Right lobe of liver (tissue), 6 donors: ENCODE measurements around the gene CDC42BPA. TPM values are rescaled to one million over a fixed set of nuclear protein-coding genes. Genes with fewer than 3 reads are reported as not detected.

Source experiments
- ATAC-seq, 4 donors: fragments of 200-7000 bp; cut with Tn5 transposase; one replicate each; pipeline ENCODE4 v1.9.1; 2020; ENCODE audit warnings: mild to moderate bottlenecking in 4 of 4, moderate library complexity in 4 of 4
- DNase-seq, 3 donors: peaks; one replicate each; pipeline ENCODE4 v3.0.0-alpha.2; 2020
- H3K27ac ChIP-seq, 3 donors: fragments of 200-600 bp; one replicate each; pipeline ENCODE4 v1.8.0; 2022
- H3K27me3 ChIP-seq, 2 donors: fragments of 200-600 bp; one replicate each; pipeline ENCODE4 v1.8.0; 2022
- H3K36me3 ChIP-seq, 4 donors: fragments of 200-600 bp; sonication (generic) in 1 of 4; one replicate each; pipeline versions ENCODE4 v1.5.1 to v1.8.0; 2017 to 2022; ENCODE audit warnings: control low read depth in 1 of 4
- H3K4me1 ChIP-seq, 4 donors: fragments of 200-600 bp; sonication (generic) in 1 of 4; one replicate each; pipeline versions ENCODE4 v1.5.1 to v1.8.0; 2017 to 2022; ENCODE audit warnings: control low read depth in 1 of 4
- H3K4me3 ChIP-seq, 3 donors: fragments of 200-600 bp; one replicate each; pipeline ENCODE4 v1.8.0; 2022
- H3K9me3 ChIP-seq, 4 donors: fragments of 200-600 bp; sonication (generic) in 1 of 4; one replicate each; pipeline versions ENCODE4 v1.5.1 to v1.8.0; 2017 to 2022; ENCODE audit warnings: control low read depth in 1 of 4
- POLR2A ChIP-seq: fragments of 450-650 bp; IDR thresholded peaks from one replicate; pipeline ENCODE4 v1.6.1; 2017; ENCODE audit warnings: antibody characterized with exemption, mild to moderate bottlenecking
- WGBS: methylation state at CpG from one replicate; pipeline ENCODE4 v1.1.6; 2018; ENCODE audit warnings: low coverage, low lambda C conversion rate; ENCODE audit not compliant: insufficient coverage; ENCODE audit errors: missing lambda C conversion rate; 5-methylcytosine and 5-hydroxymethylcytosine counted together
- intact Hi-C, 2 donors: fragments of 100-400 bp; cut with DNase I; formaldehyde crosslinking; loops; one replicate each; pipeline versions ENCODE4 v1.11.2 to v1.14.1; 2022
- total RNA-seq, 6 experiments: library from RNA; depleted of rRNA in 2 of 6; stranded (reverse); fragments of >200 nt in 2 of 6; fragmentation: NEBNext Ultra II Directional in 3 of 6; extraction: Animal tissue kit (Norgen Biotek cat#: 25700) in 3 of 6; gene quantifications; one replicate each; pipeline versions ENCODE4 v1.1.0 to v1.2.4, GENCODE V29; 2016 to 2023
- TF ChIP-seq, protein P1 (sequence below), 4 donors: fragments of 200-600 bp in 3 of 4; fragments of 450-650 bp in 1 of 4; IDR thresholded peaks; one replicate each; pipeline versions ENCODE4 v1.5.1 to v1.8.0; 2016 to 2022; ENCODE audit warnings: antibody characterized with exemption in 4 of 4, mild to moderate bottlenecking in 2 of 4
- donor health status: DM: no; HTN: yes; CAD: no.
- donor health status: DM: no; HTN: no; CAD: no.
- donor health status: DM: no; HTN: no; CAD: no.
- donor health status: DM: no; HTN: yes; CAD: no.
- donor health status: DM: no; HTN: yes; CAD: no.

Gene CDC42BPA
- total RNA-seq, 6 experiments from 2014 or later, result 11.4 to 35.0 (median 22.2) TPM

DNA sequence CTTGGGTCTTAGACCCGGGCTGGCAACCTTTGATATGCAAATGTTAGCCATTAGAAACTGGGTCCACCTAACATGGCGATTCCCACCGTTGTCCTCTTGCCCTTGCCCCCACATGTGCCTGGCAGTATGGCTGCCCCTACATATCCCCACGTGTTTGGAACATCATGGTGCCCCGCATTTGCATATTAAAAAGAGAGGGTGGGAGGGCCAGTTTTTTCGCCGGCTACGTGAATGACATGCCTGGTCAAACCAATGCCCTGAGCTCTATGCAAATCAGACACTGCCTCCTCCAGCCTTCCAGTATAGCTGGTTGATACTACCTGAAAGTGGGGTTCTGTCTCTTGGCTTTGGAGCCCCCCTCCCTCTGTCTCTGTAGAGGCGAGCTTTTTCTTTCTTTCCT, 133.0 kb downstream of the CDC42BPA start:
- Histone ChIP-seq H3K27ac (no peak overlapping the region), H3K9me3 (no peaks in the 10 kb centered on the region), H3K36me3 (no peaks in the 10 kb centered on the region), H3K27me3 (no peaks in the 10 kb centered on the region), H3K4me1 (no peaks in the 10 kb centered on the region), H3K4me3 (no peak overlapping the region)
- WGBS, result 74% methylated on average over 7 of the region's 9 CpGs
- TF ChIP-seq, protein P1, sequence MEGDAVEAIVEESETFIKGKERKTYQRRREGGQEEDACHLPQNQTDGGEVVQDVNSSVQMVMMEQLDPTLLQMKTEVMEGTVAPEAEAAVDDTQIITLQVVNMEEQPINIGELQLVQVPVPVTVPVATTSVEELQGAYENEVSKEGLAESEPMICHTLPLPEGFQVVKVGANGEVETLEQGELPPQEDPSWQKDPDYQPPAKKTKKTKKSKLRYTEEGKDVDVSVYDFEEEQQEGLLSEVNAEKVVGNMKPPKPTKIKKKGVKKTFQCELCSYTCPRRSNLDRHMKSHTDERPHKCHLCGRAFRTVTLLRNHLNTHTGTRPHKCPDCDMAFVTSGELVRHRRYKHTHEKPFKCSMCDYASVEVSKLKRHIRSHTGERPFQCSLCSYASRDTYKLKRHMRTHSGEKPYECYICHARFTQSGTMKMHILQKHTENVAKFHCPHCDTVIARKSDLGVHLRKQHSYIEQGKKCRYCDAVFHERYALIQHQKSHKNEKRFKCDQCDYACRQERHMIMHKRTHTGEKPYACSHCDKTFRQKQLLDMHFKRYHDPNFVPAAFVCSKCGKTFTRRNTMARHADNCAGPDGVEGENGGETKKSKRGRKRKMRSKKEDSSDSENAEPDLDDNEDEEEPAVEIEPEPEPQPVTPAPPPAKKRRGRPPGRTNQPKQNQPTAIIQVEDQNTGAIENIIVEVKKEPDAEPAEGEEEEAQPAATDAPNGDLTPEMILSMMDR (IDR thresholded peaks at IDR 0.05), result no peak
- no peak for TF ChIP-seq POLR2A
- no peak for DNase-seq
- intact Hi-C loops, result no loop called here
- no peak for ATAC-seq

DNA sequence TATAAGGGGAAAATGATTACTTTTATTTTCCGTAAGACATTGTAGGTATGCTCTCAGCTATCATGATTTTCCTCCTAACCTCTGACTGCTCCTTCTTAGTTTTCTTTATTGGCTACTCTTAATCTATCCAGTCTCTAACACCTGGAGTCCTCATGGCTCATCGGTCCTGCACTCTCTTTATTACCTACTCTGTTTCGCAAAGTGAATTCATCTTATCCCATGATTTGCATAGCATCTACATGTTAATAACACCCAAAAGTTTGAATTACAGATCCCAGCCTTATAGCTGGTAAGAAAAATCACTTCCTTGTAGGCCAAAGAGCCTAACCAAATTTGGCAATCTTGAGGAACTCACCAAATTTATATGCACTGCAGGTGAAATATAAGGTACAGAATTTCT, 136.3 kb downstream of the CDC42BPA start:
- Histone ChIP-seq H3K4me3 (no peak overlapping the region), H3K36me3 (no peaks in the 10 kb centered on the region), H3K27ac (no peak overlapping the region), H3K4me1 (no peaks in the 10 kb centered on the region), H3K27me3 (no peaks in the 10 kb centered on the region), H3K9me3 (no peaks in the 10 kb centered on the region)
- intact Hi-C loops, result no loop called here
- TF ChIP-seq, protein P1 (IDR thresholded peaks at IDR 0.05), result no peak
- TF ChIP-seq POLR2A, result no peak
- ATAC-seq (no peak), DNase-seq (no peak)
- 100% methylated on average over 3 of the region's 3 CpGs for WGBS

DNA sequence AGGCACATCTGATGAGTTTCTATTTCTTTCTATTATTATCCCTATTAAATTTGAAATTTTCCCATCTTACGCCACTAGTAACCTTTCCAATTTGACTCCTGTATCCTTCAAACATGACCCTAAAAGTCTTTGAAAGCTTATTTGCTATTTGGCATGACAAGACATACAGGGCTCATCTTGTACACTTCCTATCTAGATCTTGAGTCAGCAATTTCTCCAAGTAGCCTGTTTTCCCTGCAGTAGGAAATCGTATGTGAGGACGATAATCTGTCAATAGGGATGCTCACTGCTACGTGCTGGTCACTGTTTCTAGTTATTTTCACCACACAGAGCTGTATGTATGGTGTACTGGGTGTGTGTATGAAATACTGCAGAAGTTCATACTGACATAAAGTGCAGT, 142.7 kb downstream of the CDC42BPA start:
- no peak for TF ChIP-seq POLR2A
- TF ChIP-seq, protein P1 (IDR thresholded peaks at IDR 0.05), result no peak
- ATAC-seq (no peak), DNase-seq (no peak)
- WGBS, result 81% methylated on average over 4 of the region's 4 CpGs
- Histone ChIP-seq H3K27me3 (no peaks in the 10 kb centered on the region), H3K4me3 (no peak overlapping the region), H3K9me3 (no peaks in the 10 kb centered on the region), H3K27ac (no peak overlapping the region), H3K36me3 (no peaks in the 10 kb centered on the region), H3K4me1 (no peaks in the 10 kb centered on the region)
- intact Hi-C loops, result no loop called here

DNA sequence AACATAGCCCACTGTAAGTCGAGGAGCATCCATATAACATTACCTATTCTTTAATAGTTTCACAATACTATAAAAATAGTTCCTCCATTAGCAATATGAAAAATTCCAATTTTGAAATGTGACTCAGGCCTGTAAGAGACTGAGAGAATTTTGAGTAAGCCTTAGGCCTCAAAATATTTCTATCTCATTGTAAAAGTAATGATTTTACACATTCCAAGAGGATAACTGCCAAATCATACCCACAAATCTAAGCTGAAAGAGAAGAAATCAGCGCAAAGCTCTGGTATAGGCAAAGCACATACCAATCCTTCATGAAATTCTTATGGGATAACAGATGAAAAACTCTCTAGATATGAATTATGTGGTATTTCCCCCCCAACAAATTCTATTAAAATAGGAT, 144.1 kb downstream of the CDC42BPA start:
- Histone ChIP-seq H3K4me1 (no peaks in the 10 kb centered on the region), H3K27me3 (no peaks in the 10 kb centered on the region), H3K4me3 (no peak overlapping the region), H3K27ac (no peak overlapping the region), H3K36me3 (no peaks in the 10 kb centered on the region), H3K9me3 (no peaks in the 10 kb centered on the region)
- TF ChIP-seq, protein P1 (IDR thresholded peaks at IDR 0.05), result no peak
- no peak for TF ChIP-seq POLR2A
- intact Hi-C loops, result no loop called here
- WGBS, result 93% methylated on average over 2 of the region's 2 CpGs
- ATAC-seq (no peak), DNase-seq (no peak)
